Breast epithelium (tissue), 3 donors: Measurements from ENCODE around the gene MAN1A1.

Source experiments
- POLR2A ChIP-seq: fragments of 450-650 bp; IDR thresholded peaks from one replicate; pipeline ENCODE4 v1.6.1; 2016; ENCODE audit warnings: antibody characterized with exemption, mild to moderate bottlenecking, moderate library complexity
- POLR2AphosphoS5 ChIP-seq, 3 donors: sonication (generic); formaldehyde crosslinking; IDR thresholded peaks; one replicate each; pipeline ENCODE4 v1.6.1; 2017; ENCODE audit warnings: antibody characterized with exemption in 3 of 3
- TF ChIP-seq, protein P1 (sequence below), 3 donors: fragments of 450-650 bp; IDR thresholded peaks; one replicate each; pipeline ENCODE4 v1.5.1; 2016 to 2017; ENCODE audit warnings: antibody characterized with exemption in 3 of 3, mild to moderate bottlenecking in 3 of 3, moderate library complexity in 3 of 3

DNA sequence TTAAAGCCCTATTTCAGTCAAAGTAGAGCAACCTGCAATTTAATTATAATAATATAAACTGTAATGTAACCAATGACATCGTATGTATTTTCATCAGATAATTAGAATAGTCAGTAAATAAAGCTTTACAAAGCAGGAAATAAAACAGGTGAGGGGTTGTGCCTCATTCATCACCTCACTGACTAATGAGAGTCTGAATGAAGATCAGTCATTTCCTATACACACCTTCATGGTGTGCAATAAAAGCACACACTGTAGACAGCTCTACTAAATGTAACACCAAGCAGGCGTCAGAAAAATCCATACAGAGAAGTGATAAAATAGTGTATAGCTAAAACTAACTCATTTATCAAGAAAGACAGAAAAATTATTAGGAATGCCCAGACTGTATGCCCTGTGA, 105.9 kb downstream of the MAN1A1 start:
- TF ChIP-seq, protein P1, sequence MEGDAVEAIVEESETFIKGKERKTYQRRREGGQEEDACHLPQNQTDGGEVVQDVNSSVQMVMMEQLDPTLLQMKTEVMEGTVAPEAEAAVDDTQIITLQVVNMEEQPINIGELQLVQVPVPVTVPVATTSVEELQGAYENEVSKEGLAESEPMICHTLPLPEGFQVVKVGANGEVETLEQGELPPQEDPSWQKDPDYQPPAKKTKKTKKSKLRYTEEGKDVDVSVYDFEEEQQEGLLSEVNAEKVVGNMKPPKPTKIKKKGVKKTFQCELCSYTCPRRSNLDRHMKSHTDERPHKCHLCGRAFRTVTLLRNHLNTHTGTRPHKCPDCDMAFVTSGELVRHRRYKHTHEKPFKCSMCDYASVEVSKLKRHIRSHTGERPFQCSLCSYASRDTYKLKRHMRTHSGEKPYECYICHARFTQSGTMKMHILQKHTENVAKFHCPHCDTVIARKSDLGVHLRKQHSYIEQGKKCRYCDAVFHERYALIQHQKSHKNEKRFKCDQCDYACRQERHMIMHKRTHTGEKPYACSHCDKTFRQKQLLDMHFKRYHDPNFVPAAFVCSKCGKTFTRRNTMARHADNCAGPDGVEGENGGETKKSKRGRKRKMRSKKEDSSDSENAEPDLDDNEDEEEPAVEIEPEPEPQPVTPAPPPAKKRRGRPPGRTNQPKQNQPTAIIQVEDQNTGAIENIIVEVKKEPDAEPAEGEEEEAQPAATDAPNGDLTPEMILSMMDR (IDR thresholded peaks at IDR 0.05) = no peak
- no peak for TF ChIP-seq POLR2AphosphoS5 (IDR thresholded peaks at IDR 0.05)
- no peak for TF ChIP-seq POLR2A
